OCI-LY1 (cell line): ENCODE data around the gene GOLGA7B.

ENCODE experiments used
- EZH2 ChIP-seq: fragments of 200-600 bp; sonication (generic), shearing (Covaris generic); IDR thresholded peaks from 2 replicates; pipeline ENCODE4 v1.8.0; 2017; ENCODE audit warnings: borderline replicate concordance, mixed run types, mild to moderate bottlenecking, antibody characterized with exemption, low read length, moderate library complexity, mixed read lengths
- TF ChIP-seq, protein P1 (sequence below): fragments of 200-600 bp; sonication (generic), shearing (Covaris generic); IDR thresholded peaks from 2 replicates; pipeline ENCODE4 v1.5.1; 2017; ENCODE audit warnings: mild to moderate bottlenecking, antibody characterized with exemption, low read length, moderate library complexity, mixed read lengths

DNA sequence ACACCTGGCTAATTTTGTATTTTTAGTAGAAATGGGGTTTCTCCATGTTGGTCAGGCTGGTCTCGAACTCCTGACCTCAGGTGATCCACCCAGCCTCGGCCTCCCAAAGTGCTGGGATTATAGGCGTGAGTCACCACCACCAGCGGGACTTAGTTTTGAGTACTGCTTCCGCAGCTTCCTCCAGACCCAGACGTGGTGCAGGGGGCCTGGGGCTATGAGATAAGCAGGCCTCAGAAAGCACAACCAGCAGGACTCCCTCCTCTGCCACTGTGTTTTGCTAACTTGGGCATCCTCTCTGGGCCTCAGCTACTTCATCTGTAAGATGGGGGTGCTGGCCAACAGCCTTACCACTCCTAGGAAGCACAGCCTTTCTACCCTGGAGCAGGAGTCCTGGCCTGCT, 37.8 kb downstream of the GOLGA7B start:
- TF ChIP-seq EZH2, result no peak
- TF ChIP-seq, protein P1, sequence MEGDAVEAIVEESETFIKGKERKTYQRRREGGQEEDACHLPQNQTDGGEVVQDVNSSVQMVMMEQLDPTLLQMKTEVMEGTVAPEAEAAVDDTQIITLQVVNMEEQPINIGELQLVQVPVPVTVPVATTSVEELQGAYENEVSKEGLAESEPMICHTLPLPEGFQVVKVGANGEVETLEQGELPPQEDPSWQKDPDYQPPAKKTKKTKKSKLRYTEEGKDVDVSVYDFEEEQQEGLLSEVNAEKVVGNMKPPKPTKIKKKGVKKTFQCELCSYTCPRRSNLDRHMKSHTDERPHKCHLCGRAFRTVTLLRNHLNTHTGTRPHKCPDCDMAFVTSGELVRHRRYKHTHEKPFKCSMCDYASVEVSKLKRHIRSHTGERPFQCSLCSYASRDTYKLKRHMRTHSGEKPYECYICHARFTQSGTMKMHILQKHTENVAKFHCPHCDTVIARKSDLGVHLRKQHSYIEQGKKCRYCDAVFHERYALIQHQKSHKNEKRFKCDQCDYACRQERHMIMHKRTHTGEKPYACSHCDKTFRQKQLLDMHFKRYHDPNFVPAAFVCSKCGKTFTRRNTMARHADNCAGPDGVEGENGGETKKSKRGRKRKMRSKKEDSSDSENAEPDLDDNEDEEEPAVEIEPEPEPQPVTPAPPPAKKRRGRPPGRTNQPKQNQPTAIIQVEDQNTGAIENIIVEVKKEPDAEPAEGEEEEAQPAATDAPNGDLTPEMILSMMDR, result no peak
